ENCODE results near the gene AHNAK.

DNA sequence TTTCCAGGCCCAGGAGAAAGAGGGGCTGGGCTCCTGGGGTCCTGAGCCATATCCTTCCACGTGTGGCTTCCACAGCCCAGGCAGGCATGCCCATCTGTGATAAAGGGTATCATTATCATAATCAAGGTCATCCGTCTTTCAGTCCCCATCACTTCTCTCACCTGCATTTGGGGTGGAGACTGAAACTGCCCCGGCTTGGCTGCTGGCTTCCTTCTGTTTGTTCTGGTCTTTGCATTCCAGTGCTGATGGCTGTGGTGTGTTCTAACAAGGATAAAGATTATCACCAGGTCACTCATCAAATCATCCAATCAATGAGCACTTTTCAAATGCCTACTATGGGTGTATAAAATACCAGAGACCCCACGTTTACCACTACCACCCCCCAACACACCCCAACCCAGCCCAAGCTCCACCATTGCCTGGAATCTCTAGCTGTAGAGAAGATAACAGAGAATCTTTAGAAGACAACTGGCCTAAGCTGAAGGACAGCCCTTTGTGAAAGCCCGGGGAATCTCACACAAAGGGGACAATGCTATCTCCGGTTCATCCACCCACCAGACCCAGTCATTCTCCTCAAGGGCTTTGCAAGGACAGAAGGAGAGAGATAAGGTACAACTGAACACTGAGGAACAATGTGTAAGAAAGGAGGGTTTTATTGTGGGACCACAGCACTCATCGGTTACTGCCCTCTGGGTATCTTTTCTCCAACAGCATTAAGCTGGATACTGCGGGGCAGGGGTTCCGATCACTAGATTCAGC is 54.9 kb downstream of the AHNAK start:
- TF ChIP-seq, protein P1, sequence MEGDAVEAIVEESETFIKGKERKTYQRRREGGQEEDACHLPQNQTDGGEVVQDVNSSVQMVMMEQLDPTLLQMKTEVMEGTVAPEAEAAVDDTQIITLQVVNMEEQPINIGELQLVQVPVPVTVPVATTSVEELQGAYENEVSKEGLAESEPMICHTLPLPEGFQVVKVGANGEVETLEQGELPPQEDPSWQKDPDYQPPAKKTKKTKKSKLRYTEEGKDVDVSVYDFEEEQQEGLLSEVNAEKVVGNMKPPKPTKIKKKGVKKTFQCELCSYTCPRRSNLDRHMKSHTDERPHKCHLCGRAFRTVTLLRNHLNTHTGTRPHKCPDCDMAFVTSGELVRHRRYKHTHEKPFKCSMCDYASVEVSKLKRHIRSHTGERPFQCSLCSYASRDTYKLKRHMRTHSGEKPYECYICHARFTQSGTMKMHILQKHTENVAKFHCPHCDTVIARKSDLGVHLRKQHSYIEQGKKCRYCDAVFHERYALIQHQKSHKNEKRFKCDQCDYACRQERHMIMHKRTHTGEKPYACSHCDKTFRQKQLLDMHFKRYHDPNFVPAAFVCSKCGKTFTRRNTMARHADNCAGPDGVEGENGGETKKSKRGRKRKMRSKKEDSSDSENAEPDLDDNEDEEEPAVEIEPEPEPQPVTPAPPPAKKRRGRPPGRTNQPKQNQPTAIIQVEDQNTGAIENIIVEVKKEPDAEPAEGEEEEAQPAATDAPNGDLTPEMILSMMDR (IDR thresholded peaks at IDR 0.05; ENCODE audit: insufficient read depth, low read length, poor library complexity, severe bottlenecking) = no peak
- no peak for TF ChIP-seq EZH2phosphoT487 (conservative IDR thresholded peaks at IDR 0.05; ENCODE audit: low read length)
